Measurements from ENCODE around the gene CATSPERD. TPM values are rescaled to one million over a fixed set of nuclear protein-coding genes. Genes with fewer than 3 reads are reported as not detected.

Gene CATSPERD
- polyA plus RNA-seq, 1 donor (not counting 4 experiments of a cell fraction or from before 2014, with no cell fraction given): not detected

DNA sequence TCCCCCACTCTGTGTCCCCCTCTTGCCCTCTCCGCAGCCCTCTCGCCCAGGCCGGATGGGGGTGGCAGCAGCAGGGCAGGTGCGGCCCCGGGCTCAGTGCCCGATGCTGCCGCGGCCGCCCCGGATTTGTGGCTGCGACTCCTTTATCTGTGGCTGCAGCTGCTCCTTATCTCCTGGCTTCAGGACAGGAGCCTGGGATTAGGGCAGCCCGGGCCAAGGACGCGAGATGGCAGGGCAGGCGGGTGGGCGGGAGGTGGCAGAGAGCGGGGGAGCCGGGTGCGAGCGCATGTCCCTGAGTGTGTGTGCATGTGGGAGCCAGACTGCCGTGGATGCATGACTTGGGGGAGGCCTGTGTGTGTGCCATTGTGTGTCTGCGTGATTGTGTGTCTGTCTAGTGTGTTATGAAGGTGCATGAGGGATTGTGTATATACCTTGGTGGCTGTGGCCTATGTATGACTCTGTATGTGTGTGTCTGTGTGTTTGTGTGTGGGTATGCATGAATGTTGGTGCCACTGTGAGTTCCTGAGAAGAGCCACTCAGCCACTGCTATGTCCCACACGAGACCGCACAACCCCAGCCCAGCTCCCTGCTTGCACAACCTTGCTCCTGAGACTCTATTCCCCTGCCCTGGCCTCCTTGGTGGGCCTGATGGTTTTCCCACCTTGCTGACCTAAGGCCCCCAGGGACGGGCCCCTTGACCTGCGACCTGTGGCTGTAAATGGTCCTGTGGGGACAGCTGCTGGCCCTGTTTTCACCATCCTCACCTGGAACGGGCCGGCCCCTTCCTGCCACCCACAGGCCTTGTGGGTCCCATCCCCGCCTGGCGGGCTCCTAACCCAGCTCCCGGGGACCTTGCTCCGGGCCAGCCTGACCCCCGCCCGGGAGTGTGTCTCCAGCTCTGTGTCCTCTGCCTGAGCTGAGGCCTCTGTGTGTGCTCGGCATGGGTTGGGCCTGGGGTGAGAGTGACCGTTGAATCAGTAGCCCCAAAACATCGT, 79.1 kb downstream of the CATSPERD start:
- dilution Hi-C loops (cut with MboI; ENCODE audit: extremely low pct_ligation_motif_present, low sequenced_read_pairs): no loop called here
- H3K4me2 ChIP-seq (ENCODE audit: control insufficient read depth, extremely low read depth, insufficient read depth, low read depth, low read length): no peak overlapping the region
- H3K9ac ChIP-seq (ENCODE audit: control insufficient read depth, extremely low read depth, insufficient read depth, low read length): no peak overlapping the region
- no peak overlapping the region for H3K4me3 ChIP-seq (ENCODE audit: control insufficient read depth in 2 of 3, extremely low read depth in 1 of 3, insufficient read depth in 2 of 3, low read depth in 1 of 3, low read length in 3 of 3)
- H3K9me3 ChIP-seq (ENCODE audit: control insufficient read depth, low read depth, low read length): no peaks in the 10 kb centered on the region
- H3K9me1 ChIP-seq (ENCODE audit: control insufficient read depth, extremely low read depth, insufficient read depth, low read length): no peaks in the 10 kb centered on the region
- no peaks in the 10 kb centered on the region for H4K20me1 ChIP-seq (ENCODE audit: control insufficient read depth, extremely low read depth, insufficient read depth, low read length)
- TF ChIP-seq EZH2 (IDR thresholded peaks at IDR 0.05; ENCODE audit: low read length): no peak
- TF ChIP-seq, protein P1, sequence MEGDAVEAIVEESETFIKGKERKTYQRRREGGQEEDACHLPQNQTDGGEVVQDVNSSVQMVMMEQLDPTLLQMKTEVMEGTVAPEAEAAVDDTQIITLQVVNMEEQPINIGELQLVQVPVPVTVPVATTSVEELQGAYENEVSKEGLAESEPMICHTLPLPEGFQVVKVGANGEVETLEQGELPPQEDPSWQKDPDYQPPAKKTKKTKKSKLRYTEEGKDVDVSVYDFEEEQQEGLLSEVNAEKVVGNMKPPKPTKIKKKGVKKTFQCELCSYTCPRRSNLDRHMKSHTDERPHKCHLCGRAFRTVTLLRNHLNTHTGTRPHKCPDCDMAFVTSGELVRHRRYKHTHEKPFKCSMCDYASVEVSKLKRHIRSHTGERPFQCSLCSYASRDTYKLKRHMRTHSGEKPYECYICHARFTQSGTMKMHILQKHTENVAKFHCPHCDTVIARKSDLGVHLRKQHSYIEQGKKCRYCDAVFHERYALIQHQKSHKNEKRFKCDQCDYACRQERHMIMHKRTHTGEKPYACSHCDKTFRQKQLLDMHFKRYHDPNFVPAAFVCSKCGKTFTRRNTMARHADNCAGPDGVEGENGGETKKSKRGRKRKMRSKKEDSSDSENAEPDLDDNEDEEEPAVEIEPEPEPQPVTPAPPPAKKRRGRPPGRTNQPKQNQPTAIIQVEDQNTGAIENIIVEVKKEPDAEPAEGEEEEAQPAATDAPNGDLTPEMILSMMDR (optimal IDR thresholded peaks at IDR 0.05 in 1 of 3, IDR thresholded peaks at IDR 0.05 in 1 of 3, conservative IDR thresholded peaks at IDR 0.05 in 1 of 3; ENCODE audit: extremely low read depth in 1 of 3, insufficient read depth in 2 of 3, low read length in 3 of 3): no peak
- no peak for FAIRE-seq
- peaks cover 7% of the 10 kb centered on the region for H3K4me1 ChIP-seq (ENCODE audit: control insufficient read depth, extremely low read depth, insufficient read depth, low read length)
- H3K27ac ChIP-seq (ENCODE audit: control insufficient read depth, insufficient read depth, low read length): no peak overlapping the region
- H3K27me3 ChIP-seq (ENCODE audit: control insufficient read depth, extremely low read depth, insufficient read depth, low read length): peaks cover 38% of the 10 kb centered on the region
- no peaks in the 10 kb centered on the region for H3K79me2 ChIP-seq (ENCODE audit: control insufficient read depth, insufficient read depth, low read length)
- H2AFZ ChIP-seq (ENCODE audit: control insufficient read depth, low read length): no peak overlapping the region
- no peaks in the 10 kb centered on the region for H3K36me3 ChIP-seq (ENCODE audit: control insufficient read depth in 2 of 2, extremely low read depth in 1 of 2, insufficient read depth in 2 of 2, low read length in 2 of 2)
- no peak for DNase-seq (ENCODE audit: low read depth, low spot score)

DNA sequence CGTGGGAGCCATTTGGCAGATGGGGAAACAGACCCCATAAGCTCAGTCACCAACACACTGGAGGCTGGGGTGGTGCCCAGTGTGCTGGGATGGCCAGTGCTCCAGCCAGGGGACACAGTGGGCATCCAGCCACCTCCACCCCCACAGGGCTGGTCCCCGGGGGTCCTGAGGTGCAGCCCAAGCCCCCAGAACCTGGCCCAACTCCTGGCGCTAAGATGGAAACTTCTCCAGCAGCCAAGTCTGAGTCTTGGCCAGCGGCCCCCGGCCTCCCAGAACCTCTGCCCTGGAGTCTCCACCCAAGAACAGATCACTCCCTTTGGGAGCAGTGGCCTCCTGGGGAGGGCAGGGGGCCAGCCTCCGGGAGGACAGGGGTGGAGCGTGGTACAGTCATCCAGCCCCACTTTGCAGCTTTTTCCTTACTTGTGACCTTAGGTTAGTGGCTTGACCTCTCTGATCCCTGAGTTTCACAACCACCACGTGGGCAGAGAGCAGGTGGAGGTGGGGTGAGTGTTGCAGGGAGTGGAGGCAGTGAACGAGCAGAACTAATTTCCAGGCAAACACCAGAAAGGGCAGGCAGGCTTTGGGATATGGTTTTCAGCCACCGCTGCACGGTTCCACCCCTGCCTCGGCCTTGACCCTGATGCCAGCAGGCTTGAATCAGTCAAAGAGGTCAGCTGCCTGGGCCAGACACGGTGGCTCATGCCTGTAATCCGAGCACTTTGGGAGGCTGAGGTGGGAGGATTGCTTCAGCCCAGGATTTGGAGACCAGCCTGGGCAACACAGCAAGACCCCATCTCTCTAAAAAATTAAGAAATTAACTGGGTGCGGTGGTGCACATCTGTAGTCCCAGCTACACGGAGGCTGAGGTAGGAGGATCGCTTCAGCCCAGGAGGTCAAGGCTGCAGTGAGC, 80.2 kb downstream of the CATSPERD start:
- Histone ChIP-seq H3K9me1 (ENCODE audit: control insufficient read depth, extremely low read depth, insufficient read depth, low read length) (no peaks in the 10 kb centered on the region), H3K27me3 (ENCODE audit: control insufficient read depth, extremely low read depth, insufficient read depth, low read length) (peaks cover 44% of the 10 kb centered on the region), H2AFZ (ENCODE audit: control insufficient read depth, low read length) (no peak overlapping the region), H3K4me2 (ENCODE audit: control insufficient read depth, extremely low read depth, insufficient read depth, low read depth, low read length) (no peak overlapping the region), H3K9me3 (ENCODE audit: control insufficient read depth, low read depth, low read length) (no peaks in the 10 kb centered on the region), H4K20me1 (ENCODE audit: control insufficient read depth, extremely low read depth, insufficient read depth, low read length) (no peaks in the 10 kb centered on the region), H3K4me1 (ENCODE audit: control insufficient read depth, extremely low read depth, insufficient read depth, low read length) (peaks cover 7% of the 10 kb centered on the region), H3K9ac (ENCODE audit: control insufficient read depth, extremely low read depth, insufficient read depth, low read length) (no peak overlapping the region), H3K4me3 (ENCODE audit: control insufficient read depth in 2 of 3, extremely low read depth in 1 of 3, insufficient read depth in 2 of 3, low read depth in 1 of 3, low read length in 3 of 3) (no peak overlapping the region), H3K27ac (ENCODE audit: control insufficient read depth, insufficient read depth, low read length) (no peak overlapping the region), H3K79me2 (ENCODE audit: control insufficient read depth, insufficient read depth, low read length) (no peaks in the 10 kb centered on the region), H3K36me3 (ENCODE audit: control insufficient read depth in 2 of 2, extremely low read depth in 1 of 2, insufficient read depth in 2 of 2, low read length in 2 of 2) (no peaks in the 10 kb centered on the region)
- TF ChIP-seq, protein P1 (optimal IDR thresholded peaks at IDR 0.05 in 1 of 3, IDR thresholded peaks at IDR 0.05 in 1 of 3, conservative IDR thresholded peaks at IDR 0.05 in 1 of 3; ENCODE audit: extremely low read depth in 1 of 3, insufficient read depth in 2 of 3, low read length in 3 of 3): no peak
- no peak for TF ChIP-seq EZH2 (IDR thresholded peaks at IDR 0.05; ENCODE audit: low read length)
- FAIRE-seq (no peak), DNase-seq (ENCODE audit: low read depth, low spot score) (no peak)
- dilution Hi-C loops (cut with MboI; ENCODE audit: extremely low pct_ligation_motif_present, low sequenced_read_pairs): no loop called here
